ENCODE results near the gene NFIB.

The NFIB gene

DNA sequence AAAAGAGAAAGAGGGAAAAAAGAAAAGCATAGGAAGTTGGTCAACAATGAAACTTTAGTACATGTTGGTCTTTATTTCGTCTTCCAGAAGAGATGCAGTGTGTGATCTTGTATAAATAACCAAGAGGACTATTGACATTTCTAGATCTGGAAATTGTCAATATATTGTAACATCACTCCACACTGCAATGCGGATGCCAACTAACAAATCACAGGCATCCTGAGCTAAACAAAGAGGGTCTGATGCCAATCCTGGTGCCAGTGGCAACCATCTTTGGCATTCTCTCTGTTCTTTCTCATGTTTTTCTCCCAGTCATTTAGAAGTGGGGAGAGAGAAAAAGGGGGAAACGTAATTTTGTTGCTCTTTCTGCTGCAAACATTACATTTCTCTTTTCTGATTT lies 9.7 kb downstream of the NFIB start:
- DNase-seq (ENCODE audit: low read depth), result no peak
- no peak overlapping the region for H3K4me3 ChIP-seq (replicated peaks; ENCODE audit: low read depth, low read length)
- TF ChIP-seq, protein P1, sequence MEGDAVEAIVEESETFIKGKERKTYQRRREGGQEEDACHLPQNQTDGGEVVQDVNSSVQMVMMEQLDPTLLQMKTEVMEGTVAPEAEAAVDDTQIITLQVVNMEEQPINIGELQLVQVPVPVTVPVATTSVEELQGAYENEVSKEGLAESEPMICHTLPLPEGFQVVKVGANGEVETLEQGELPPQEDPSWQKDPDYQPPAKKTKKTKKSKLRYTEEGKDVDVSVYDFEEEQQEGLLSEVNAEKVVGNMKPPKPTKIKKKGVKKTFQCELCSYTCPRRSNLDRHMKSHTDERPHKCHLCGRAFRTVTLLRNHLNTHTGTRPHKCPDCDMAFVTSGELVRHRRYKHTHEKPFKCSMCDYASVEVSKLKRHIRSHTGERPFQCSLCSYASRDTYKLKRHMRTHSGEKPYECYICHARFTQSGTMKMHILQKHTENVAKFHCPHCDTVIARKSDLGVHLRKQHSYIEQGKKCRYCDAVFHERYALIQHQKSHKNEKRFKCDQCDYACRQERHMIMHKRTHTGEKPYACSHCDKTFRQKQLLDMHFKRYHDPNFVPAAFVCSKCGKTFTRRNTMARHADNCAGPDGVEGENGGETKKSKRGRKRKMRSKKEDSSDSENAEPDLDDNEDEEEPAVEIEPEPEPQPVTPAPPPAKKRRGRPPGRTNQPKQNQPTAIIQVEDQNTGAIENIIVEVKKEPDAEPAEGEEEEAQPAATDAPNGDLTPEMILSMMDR (IDR thresholded peaks at IDR 0.05; ENCODE audit: low read length, missing control alignments), result no peak

DNA sequence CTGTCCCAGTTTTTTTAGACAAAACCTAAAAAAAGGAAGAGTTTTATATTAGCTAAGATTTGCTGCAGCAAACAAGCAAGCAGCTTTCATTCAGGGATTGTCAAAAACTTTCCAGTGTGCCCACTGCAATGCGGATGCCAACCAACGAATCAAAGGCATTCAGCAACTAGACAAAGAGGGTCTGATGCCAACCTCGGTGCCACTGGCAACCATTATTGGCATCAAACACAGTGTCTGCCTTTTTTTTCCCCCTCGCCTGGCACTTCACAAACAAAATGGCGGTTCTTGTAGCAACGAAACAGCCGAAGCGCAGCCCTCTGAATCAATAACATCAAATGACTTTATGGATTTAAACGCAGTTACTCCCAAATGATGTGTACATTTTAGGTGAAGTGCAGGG lies 10.4 kb downstream of the NFIB start:
- TF ChIP-seq, protein P1 (IDR thresholded peaks at IDR 0.05; ENCODE audit: low read length, missing control alignments), result no peak
- DNase-seq (ENCODE audit: low read depth), result no peak
- H3K4me3 ChIP-seq (replicated peaks; ENCODE audit: low read depth, low read length), result no peak overlapping the region

DNA sequence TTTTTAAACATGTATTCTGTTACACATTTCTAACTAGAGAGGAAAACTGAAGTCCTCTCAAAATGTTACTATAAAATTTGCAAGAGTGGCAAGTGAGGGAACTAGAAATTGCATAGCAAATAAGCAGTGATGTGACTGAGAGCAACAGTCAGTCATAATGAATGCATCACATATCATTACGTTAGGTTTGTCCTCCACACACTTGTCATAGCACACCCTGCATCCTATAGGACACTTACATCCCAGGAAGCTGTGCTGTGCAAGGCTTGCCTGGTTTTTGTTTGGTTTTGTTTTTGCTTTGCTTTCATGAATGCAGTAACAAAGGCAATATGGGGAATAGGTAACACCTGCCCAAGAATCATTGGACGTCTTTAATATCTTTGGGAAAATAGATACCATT lies 10.8 kb downstream of the NFIB start:
- H3K4me3 ChIP-seq (replicated peaks; ENCODE audit: low read depth, low read length), result no peak overlapping the region
- DNase-seq (ENCODE audit: low read depth), result no peak
- TF ChIP-seq, protein P1 (IDR thresholded peaks at IDR 0.05; ENCODE audit: low read length, missing control alignments), result no peak

DNA sequence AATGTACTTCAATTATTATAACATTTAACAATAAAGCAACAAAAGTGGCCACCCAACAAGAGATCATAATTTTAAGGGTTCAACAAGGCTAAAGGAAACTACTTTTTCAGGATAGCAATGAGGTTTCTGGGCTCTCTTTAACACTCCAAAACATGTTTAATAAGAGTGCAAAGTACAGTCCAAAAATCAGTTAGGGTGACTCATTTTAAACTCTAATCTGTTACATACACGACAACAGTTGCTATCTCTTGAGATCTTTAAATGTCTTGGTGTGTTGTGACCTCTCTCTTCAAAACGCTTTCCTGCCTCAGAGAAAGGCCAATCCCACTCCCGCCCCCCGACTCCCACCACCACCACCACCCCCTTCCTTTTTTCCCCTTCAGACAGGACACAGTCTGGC lies 11.5 kb downstream of the NFIB start:
- no peak for DNase-seq (ENCODE audit: low read depth)
- TF ChIP-seq, protein P1 (IDR thresholded peaks at IDR 0.05; ENCODE audit: low read length, missing control alignments), result no peak
- H3K4me3 ChIP-seq (replicated peaks; ENCODE audit: low read depth, low read length), result no peak overlapping the region

DNA sequence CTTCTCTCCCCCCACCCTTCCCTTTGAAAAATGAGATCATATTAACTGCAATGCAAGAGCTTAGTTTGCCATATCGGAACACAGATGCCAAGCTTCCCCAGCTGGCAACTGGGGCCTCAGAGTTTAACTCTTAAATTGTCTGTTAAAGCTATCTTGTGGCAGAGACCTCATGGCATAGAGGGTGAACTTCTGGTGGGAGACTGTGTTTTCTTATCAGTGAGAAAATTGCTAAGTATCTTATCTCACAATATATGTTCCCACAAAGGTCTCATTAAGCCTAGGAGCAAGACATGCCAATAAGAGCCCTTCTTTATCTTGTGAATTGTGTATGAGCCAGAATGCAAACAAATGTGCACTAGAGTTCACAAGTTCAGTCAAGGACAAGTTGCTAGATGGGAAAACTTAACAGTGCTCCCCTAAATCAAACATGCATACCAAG lies 12.3 kb downstream of the NFIB start:
- TF ChIP-seq, protein P1 (IDR thresholded peaks at IDR 0.05; ENCODE audit: low read length, missing control alignments), result no peak
- no peak for DNase-seq (ENCODE audit: low read depth)
- H3K4me3 ChIP-seq (replicated peaks; ENCODE audit: low read depth, low read length), result no peak overlapping the region

DNA sequence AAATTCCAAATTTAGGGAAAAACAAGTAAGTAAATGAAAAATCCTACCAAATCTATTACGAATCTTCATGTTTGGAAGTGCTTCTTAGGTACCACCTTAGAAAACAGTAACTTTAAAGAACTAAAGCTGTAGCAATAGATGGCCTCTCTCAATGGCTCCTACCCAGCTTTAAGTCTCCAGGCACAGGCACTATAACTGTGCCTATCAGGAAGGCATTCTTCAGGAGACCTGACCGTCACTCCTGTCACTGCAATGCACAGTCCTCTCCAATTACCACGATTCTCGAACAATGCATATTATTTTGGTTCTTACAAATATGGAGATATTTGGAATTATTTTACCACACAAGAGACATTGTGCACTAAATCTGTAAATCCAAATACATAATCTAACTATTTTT lies 12.9 kb downstream of the NFIB start:
- TF ChIP-seq, protein P1 (IDR thresholded peaks at IDR 0.05; ENCODE audit: low read length, missing control alignments), result no peak
- DNase-seq (ENCODE audit: low read depth), result no peak
- H3K4me3 ChIP-seq (replicated peaks; ENCODE audit: low read depth, low read length), result no peak overlapping the region

DNA sequence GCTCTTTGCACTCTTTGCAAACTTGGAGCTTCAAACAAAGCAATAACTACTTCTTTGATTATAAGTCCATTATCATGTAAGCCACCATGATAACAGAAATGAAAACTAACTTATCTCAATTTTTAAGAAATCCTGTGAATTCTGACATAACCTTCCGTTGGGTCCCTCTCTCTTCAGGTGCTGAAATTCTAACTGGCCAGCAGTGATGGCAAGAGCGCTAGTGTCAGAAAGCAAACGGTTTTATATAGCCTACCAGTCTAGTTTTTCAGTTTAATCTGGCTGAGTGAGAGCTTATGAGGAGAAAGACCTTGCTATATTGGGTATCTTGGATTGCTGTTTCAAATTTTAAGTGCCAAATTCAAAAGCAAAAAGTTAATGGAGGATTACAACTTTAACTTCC lies 13.4 kb downstream of the NFIB start:
- no peak overlapping the region for H3K4me3 ChIP-seq (replicated peaks; ENCODE audit: low read depth, low read length)
- TF ChIP-seq, protein P1 (IDR thresholded peaks at IDR 0.05; ENCODE audit: low read length, missing control alignments), result no peak
- DNase-seq (ENCODE audit: low read depth), result no peak
